AG08396 (cell line): ENCODE data around the gene SLC46A1.
A peak's percentile ranks its signal among the peaks of the same experiment; 100 is the strongest.
"Not testable (repeated sequence)": the region's sequence is repeated elsewhere in the genome, so short reads cannot be mapped to it uniquely, and the experiment has no call there.

ENCODE experiments used
- DNase-seq: peaks from one replicate; pipeline ENCODE4 v3.0.0; 2012; ENCODE audit warnings: low spot score, mixed read lengths

SLC46A1 gene

GRCh38 chr17:28405632-28406472, at the start of gene SLC46A1:
SLC46A1 (minus strand) TSS chr17:28406212; CDS start chr17:28406114, 98 bp downstream.
- peak; percentile 76 for DNase-seq

GRCh38 chr17:28449859-28450258, 43.8 kb upstream of the SLC46A1 start:
- no peak for DNase-seq

- no peak for DNase-seq
These were observed 41.4 kb upstream of the SLC46A1 start for GRCh38 chr17:28447396-28447760.

GRCh38 chr17:28446716-28447395, 40.8 kb upstream of the SLC46A1 start:
- no peak for DNase-seq

GRCh38 chr17:28443901-28444638, 38.1 kb upstream of the SLC46A1 start:
- no peak for DNase-seq

- DNase-seq, result not testable (repeated sequence)
These were observed 28.3 kb upstream of the SLC46A1 start for GRCh38 chr17:28434326-28434725.

GRCh38 chr17:28433721-28434120, 27.7 kb upstream of the SLC46A1 start:
- DNase-seq, result no peak

- DNase-seq, result not testable (repeated sequence)
These were observed 22.0 kb upstream of the SLC46A1 start for GRCh38 chr17:28427982-28428381.

GRCh38 chr17:28427371-28427770, 21.4 kb upstream of the SLC46A1 start:
- no peak for DNase-seq

- no peak for DNase-seq
These were observed 20.1 kb upstream of the SLC46A1 start for GRCh38 chr17:28426081-28426519.

GRCh38 chr17:28425206-28425605, 19.2 kb upstream of the SLC46A1 start:
- no peak for DNase-seq

GRCh38 chr17:28421787-28422305, 15.8 kb upstream of the SLC46A1 start:
- DNase-seq, result no peak

- peak; percentile 69 for DNase-seq
These were observed 10.8 kb upstream of the SLC46A1 start for GRCh38 chr17:28416703-28417311.

- DNase-seq, result no peak
These were observed 9.9 kb upstream of the SLC46A1 start for GRCh38 chr17:28415886-28416285.

GRCh38 chr17:28413804-28414203, 7.8 kb upstream of the SLC46A1 start:
- no peak for DNase-seq

- no peak for DNase-seq
These were observed 6.1 kb upstream of the SLC46A1 start for GRCh38 chr17:28412099-28412498.

GRCh38 chr17:28407974-28408306, 1.9 kb upstream of the SLC46A1 start:
- DNase-seq, result no peak

- DNase-seq, result no peak
These were observed 1.3 kb upstream of the SLC46A1 start for GRCh38 chr17:28407130-28407973.

- no peak for DNase-seq
These were observed 432 bp upstream of the SLC46A1 start for GRCh38 chr17:28406473-28406814.

GRCh38 chr17:28404812-28405570, 1.0 kb downstream of the SLC46A1 start:
- DNase-seq, result peak; percentile 44

- no peak for DNase-seq
These were observed 1.6 kb downstream of the SLC46A1 start for GRCh38 chr17:28404461-28404811.
